IPS DF 4.7 (cell line): ENCODE results near the gene FNDC7.
"Not testable (repeated sequence)": the region's sequence is repeated elsewhere in the genome, so short reads cannot be mapped to it uniquely, and the experiment has no call there.

Experiments used
- DNase-seq: peaks from one replicate; pipeline ENCODE4 v3.0.0-alpha.2; 2013; ENCODE audit warnings: low spot score; ENCODE audit errors: extremely low read depth

FNDC7 gene

GRCh38 chr1:108695535-108695934 lies 17.2 kb upstream of the FNDC7 start:
- no peak for DNase-seq

- no peak for DNase-seq
These were observed 13.1 kb upstream of the FNDC7 start for GRCh38 chr1:108699375-108700332.

GRCh38 chr1:108701176-108701849 lies 11.4 kb upstream of the FNDC7 start:
- DNase-seq = no peak

- not testable (repeated sequence) for DNase-seq
These were observed 10.6 kb upstream of the FNDC7 start for GRCh38 chr1:108702109-108702508.

- DNase-seq = no peak
These were observed 8.8 kb upstream of the FNDC7 start for GRCh38 chr1:108703939-108704338.

- DNase-seq = no peak
These were observed 8.2 kb upstream of the FNDC7 start for GRCh38 chr1:108704496-108704895.

GRCh38 chr1:108706643-108707042 lies 6.1 kb upstream of the FNDC7 start:
- no peak for DNase-seq

- DNase-seq = no peak
These were observed 3.7 kb upstream of the FNDC7 start for GRCh38 chr1:108708691-108709660.

GRCh38 chr1:108715932-108716331 lies 3.2 kb downstream of the FNDC7 start:
- no peak for DNase-seq

GRCh38 chr1:108716437-108717230 lies 3.9 kb downstream of the FNDC7 start:
- no peak for DNase-seq

- DNase-seq = no peak
These were observed 5.1 kb downstream of the FNDC7 start for GRCh38 chr1:108717774-108718316.

GRCh38 chr1:108718927-108719655 lies 6.4 kb downstream of the FNDC7 start:
- no peak for DNase-seq

- no peak for DNase-seq
These were observed 7.1 kb downstream of the FNDC7 start for GRCh38 chr1:108719656-108720435.

- DNase-seq = no peak
These were observed 9.6 kb downstream of the FNDC7 start for GRCh38 chr1:108722292-108722691.

GRCh38 chr1:108725906-108726305 lies 13.2 kb downstream of the FNDC7 start:
- DNase-seq = no peak

GRCh38 chr1:108728327-108728923 lies 15.7 kb downstream of the FNDC7 start:
- no peak for DNase-seq

- no peak for DNase-seq
These were observed 16.8 kb downstream of the FNDC7 start for GRCh38 chr1:108729481-108729880.

- DNase-seq = no peak
These were observed 19.7 kb downstream of the FNDC7 start for GRCh38 chr1:108732398-108732797.
